ENCODE results near the gene MEGF11. TPM values are rescaled to one million over a fixed set of nuclear protein-coding genes. Genes with fewer than 3 reads are reported as not detected.

MEGF11 gene
- total RNA-seq, 1 donor from 2014 or later, result not detected

DNA sequence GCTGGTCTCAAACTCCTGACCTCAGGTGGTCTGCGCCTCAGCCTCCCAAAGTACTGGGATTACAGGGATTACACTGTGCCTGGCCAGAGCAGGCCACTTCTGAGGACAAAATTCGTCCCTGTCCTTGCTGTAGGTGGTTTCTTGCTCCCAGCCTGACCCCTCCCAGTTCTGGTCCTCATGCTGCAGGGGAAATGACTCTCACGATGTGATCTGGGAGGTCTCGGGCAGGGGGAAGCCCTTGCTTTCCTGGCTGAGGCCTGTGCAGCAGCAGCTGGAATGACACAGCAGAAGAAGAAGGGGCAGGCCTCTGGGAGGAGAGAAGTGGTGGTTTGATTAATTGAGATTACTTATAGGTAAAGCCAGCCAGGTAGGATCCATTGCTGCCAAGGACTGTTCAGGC, 39.3 kb downstream of the MEGF11 start:
- Mint-ChIP-seq H3K36me3 (ENCODE audit: low read depth) (no peaks in the 10 kb centered on the region), H3K4me3 (no peak overlapping the region), H3K27me3 (ENCODE audit: insufficient read depth) (peaks cover 17% of the 10 kb centered on the region), H3K9me3 (no peaks in the 10 kb centered on the region), H3K4me1 (ENCODE audit: low read depth) (no peaks in the 10 kb centered on the region), H3K27ac (no peak overlapping the region)
- intact Hi-C loops (cut with micrococcal nuclease), result no loop called here
- no peak for DNase-seq (ENCODE audit: low spot score)

GRCh38 chr15:66212563-66212921, 41.0 kb downstream of the MEGF11 start:
- peaks cover 17% of the 10 kb centered on the region for H3K27me3 Mint-ChIP-seq (ENCODE audit: insufficient read depth)
- H3K4me1 Mint-ChIP-seq (ENCODE audit: low read depth), result no peaks in the 10 kb centered on the region
- H3K4me3 Mint-ChIP-seq, result no peak overlapping the region
- H3K9me3 Mint-ChIP-seq, result no peaks in the 10 kb centered on the region
- intact Hi-C loops (cut with micrococcal nuclease), result no loop called here
- DNase-seq (ENCODE audit: low spot score), result no peak
- no peaks in the 10 kb centered on the region for H3K36me3 Mint-ChIP-seq (ENCODE audit: low read depth)
- H3K27ac Mint-ChIP-seq, result no peak overlapping the region

DNA sequence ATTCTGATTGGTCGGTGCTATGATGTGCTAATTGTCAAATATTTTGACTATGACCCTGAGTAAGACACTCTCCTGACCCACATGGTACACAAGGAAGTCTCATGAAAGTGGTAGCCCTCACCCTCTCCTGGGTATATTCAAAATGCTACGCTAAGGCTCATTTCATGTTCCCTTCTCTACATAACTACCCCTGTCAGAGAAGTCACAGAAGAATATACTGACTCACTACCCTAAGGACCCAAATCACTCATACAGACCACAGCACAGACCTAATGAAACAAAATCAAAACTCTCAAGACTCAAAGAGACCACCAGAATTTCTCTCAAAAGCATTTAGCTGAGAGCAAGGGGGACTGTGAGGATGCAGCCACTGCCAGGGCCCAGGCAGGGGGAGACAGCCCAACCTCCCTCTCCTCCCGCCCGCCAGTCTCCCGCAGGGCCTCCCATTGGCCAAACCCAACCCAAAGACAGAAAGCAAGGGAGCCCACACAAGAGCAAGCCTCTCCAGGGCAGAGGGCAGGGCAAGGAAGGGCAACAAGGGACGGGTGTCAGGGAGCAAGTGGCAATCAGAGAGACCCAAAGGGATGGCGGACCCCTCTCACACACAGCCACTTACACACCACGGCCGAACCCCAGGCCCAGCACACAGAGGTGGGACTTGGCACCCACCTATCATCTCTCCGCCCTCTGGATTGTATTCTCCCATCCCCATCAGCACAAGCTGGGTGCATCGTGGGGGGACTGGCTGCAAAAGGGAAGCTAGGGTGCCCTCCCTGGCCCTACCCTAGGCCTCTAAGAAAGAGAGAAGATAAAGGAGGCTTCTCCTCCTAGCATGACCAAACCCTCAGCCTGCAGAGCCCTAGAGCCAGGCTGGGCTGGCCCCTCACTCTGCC, 41.6 kb downstream of the MEGF11 start:
- H3K27me3 Mint-ChIP-seq (ENCODE audit: insufficient read depth), result peaks cover 22% of the 10 kb centered on the region
- no peak overlapping the region for H3K4me3 Mint-ChIP-seq
- no peak overlapping the region for H3K27ac Mint-ChIP-seq
- DNase-seq (ENCODE audit: low spot score), result no peak
- H3K9me3 Mint-ChIP-seq, result no peaks in the 10 kb centered on the region
- H3K36me3 Mint-ChIP-seq (ENCODE audit: low read depth), result no peaks in the 10 kb centered on the region
- H3K4me1 Mint-ChIP-seq (ENCODE audit: low read depth), result no peaks in the 10 kb centered on the region
- intact Hi-C loops (cut with micrococcal nuclease), result no loop called here

- no peaks in the 10 kb centered on the region for H3K4me1 Mint-ChIP-seq (ENCODE audit: low read depth)
- no peak overlapping the region for H3K4me3 Mint-ChIP-seq
- intact Hi-C loops (cut with micrococcal nuclease), result no loop called here
- H3K9me3 Mint-ChIP-seq, result no peaks in the 10 kb centered on the region
- peaks cover 25% of the 10 kb centered on the region for H3K27me3 Mint-ChIP-seq (ENCODE audit: insufficient read depth)
- DNase-seq (ENCODE audit: low spot score), result no peak
- H3K36me3 Mint-ChIP-seq (ENCODE audit: low read depth), result no peaks in the 10 kb centered on the region
- H3K27ac Mint-ChIP-seq, result no peak overlapping the region
Observed at GRCh38 chr15:66210684-66211083, 42.9 kb downstream of the MEGF11 start.

DNA sequence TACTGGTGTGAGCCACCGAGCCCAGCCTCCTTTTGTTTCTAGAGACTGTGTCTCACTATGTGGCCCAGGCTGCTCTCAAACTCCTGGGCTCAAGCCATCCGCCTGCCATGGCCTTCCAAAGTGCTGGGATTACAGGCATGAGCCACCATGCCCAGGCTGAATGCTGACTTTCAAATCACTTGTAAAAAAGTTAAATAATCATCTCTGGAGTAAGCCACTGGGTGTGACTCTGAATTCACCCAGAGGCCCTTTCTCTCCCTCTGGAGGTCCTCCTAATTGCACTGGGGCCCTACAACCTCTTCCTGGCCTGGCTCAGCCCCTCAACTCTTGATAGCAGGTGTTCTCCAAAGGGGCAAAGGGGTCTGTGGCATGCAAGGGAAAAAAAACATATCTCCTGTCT, 54.8 kb downstream of the MEGF11 start:
- intact Hi-C loops (cut with micrococcal nuclease), result no loop called here
- H3K4me1 Mint-ChIP-seq (ENCODE audit: low read depth), result no peaks in the 10 kb centered on the region
- no peaks in the 10 kb centered on the region for H3K9me3 Mint-ChIP-seq
- H3K27ac Mint-ChIP-seq, result no peak overlapping the region
- H3K4me3 Mint-ChIP-seq, result no peak overlapping the region
- no peak for DNase-seq (ENCODE audit: low spot score)
- peaks cover 3% of the 10 kb centered on the region for H3K27me3 Mint-ChIP-seq (ENCODE audit: insufficient read depth)
- no peaks in the 10 kb centered on the region for H3K36me3 Mint-ChIP-seq (ENCODE audit: low read depth)

- H3K36me3 Mint-ChIP-seq (ENCODE audit: low read depth), result no peaks in the 10 kb centered on the region
- no peak overlapping the region for H3K27ac Mint-ChIP-seq
- peaks cover 5% of the 10 kb centered on the region for H3K27me3 Mint-ChIP-seq (ENCODE audit: insufficient read depth)
- H3K4me1 Mint-ChIP-seq (ENCODE audit: low read depth), result no peaks in the 10 kb centered on the region
- no peaks in the 10 kb centered on the region for H3K9me3 Mint-ChIP-seq
- no peak overlapping the region for H3K4me3 Mint-ChIP-seq
- no peak for DNase-seq (ENCODE audit: low spot score)
- intact Hi-C loops (cut with micrococcal nuclease), result no loop called here
Observed at GRCh38 chr15:66196602-66197001, 56.9 kb downstream of the MEGF11 start.

DNA sequence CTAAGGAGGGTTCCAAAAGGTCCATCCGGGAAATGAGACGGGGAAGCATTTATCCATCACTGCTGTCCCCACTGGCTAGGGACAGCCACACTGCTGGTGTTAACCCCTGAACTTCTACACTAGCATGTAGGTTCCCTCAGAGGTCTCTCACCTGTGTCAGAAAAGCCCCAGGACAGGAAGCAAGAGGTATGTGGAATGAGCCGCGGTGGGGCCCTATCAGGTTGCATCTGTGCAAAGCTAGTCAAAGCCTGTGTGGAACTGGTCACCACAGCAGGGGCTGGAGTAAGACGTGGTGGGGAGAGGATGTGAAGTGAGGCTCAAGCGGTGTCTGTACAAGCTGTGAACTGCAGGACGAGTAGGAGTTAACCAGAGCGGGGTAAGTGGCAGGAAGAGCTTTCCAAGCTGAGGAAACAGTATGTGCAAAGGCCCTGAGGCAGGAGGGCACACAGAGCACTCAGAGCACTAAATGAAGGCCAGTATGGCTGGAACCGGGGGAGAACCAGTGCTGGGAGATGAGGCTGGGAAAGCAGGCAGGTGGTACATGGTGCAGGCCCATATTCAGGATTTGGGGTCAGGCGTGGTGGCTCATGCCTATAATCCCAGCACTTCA, 57.8 kb downstream of the MEGF11 start:
- H3K27ac Mint-ChIP-seq, result no peak overlapping the region
- no peaks in the 10 kb centered on the region for H3K9me3 Mint-ChIP-seq
- intact Hi-C loops (cut with micrococcal nuclease), result no loop called here
- no peak overlapping the region for H3K4me3 Mint-ChIP-seq
- H3K36me3 Mint-ChIP-seq (ENCODE audit: low read depth), result no peaks in the 10 kb centered on the region
- no peaks in the 10 kb centered on the region for H3K4me1 Mint-ChIP-seq (ENCODE audit: low read depth)
- H3K27me3 Mint-ChIP-seq (ENCODE audit: insufficient read depth), result peaks cover 5% of the 10 kb centered on the region
- no peak for DNase-seq (ENCODE audit: low spot score)

DNA sequence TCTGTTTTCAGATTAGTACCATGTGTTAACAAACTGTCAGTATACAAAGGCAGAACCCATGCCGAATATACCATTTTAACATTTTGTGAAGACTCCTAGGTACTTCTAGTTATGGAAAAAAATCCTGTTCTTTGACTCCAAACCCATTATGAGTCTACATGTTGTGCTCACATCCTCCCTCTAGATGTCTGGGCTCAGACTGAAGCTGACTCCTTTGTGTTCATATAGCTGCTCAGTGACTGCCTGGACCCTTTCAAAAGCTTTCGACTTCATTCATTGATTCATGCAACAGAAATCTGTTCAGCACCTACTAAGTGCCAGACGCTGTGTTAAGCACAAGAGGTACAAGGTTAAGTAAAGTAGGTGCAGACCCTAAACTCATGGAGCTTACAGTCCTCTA, 60.5 kb downstream of the MEGF11 start:
- Mint-ChIP-seq H3K27me3 (ENCODE audit: insufficient read depth) (peaks cover 11% of the 10 kb centered on the region), H3K4me3 (no peak overlapping the region), H3K36me3 (ENCODE audit: low read depth) (no peaks in the 10 kb centered on the region), H3K27ac (no peak overlapping the region), H3K9me3 (no peaks in the 10 kb centered on the region), H3K4me1 (ENCODE audit: low read depth) (no peaks in the 10 kb centered on the region)
- DNase-seq (ENCODE audit: low spot score), result no peak
- intact Hi-C loops (cut with micrococcal nuclease), result loop anchor here (5.0 kb wide), 2 partner anchors 331 to 556 kb away; no protein-coding TSS in a partner anchor

GRCh38 chr15:66190746-66191145, 62.8 kb downstream of the MEGF11 start:
- Mint-ChIP-seq H3K9me3 (no peaks in the 10 kb centered on the region), H3K27ac (no peak overlapping the region), H3K36me3 (ENCODE audit: low read depth) (no peaks in the 10 kb centered on the region), H3K27me3 (ENCODE audit: insufficient read depth) (peaks cover 14% of the 10 kb centered on the region), H3K4me3 (no peak overlapping the region), H3K4me1 (ENCODE audit: low read depth) (no peaks in the 10 kb centered on the region)
- DNase-seq (ENCODE audit: low spot score), result no peak
- intact Hi-C loops (cut with micrococcal nuclease), result loop anchor here (5.0 kb wide), 2 partner anchors 328 to 553 kb away; no protein-coding TSS in a partner anchor

DNA sequence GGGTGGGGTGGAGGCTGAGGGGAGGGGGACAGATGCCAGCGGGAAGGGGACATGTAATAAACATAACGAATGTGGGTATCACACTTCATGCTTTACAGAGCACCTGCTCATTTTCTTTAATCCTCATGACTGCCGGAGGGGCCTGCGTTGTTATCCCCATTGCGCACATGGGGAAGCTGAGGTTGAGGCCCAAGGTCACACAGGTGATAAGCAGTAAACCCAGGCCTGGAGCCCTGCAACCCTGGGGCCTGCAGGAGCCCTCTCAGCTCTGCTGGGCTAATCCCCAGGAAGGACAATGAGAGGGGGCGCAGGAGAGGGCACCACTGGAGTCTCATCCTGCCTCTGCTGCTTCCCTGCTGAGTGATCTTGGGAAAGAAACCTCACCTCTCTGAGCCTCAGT, 64.3 kb downstream of the MEGF11 start:
- no peaks in the 10 kb centered on the region for H3K36me3 Mint-ChIP-seq (ENCODE audit: low read depth)
- no peak overlapping the region for H3K27ac Mint-ChIP-seq
- H3K4me3 Mint-ChIP-seq, result no peak overlapping the region
- no peak for DNase-seq (ENCODE audit: low spot score)
- no peaks in the 10 kb centered on the region for H3K4me1 Mint-ChIP-seq (ENCODE audit: low read depth)
- no peaks in the 10 kb centered on the region for H3K9me3 Mint-ChIP-seq
- H3K27me3 Mint-ChIP-seq (ENCODE audit: insufficient read depth), result peaks cover 20% of the 10 kb centered on the region
- intact Hi-C loops (cut with micrococcal nuclease), result no loop called here

DNA sequence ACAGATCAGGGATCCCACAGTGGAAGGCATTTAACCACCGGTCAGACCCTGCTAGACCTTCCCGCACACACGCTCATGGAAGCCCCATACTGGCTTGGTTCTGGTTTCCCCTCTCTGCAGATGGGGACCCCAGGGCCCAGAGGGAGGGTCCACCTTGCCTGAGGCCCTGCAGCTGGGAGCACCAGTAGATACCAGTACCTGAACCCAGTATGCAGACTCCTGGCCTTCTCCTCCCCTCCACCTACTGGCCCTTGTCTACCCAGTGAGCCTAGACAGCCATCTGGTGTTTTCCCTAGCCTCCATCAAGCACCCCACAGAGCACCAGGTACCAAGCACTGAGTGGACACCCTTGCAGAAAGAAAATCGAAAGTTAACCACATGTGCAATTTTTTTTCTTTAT, 65.1 kb downstream of the MEGF11 start:
- H3K4me3 Mint-ChIP-seq, result no peak overlapping the region
- intact Hi-C loops (cut with micrococcal nuclease), result no loop called here
- H3K27me3 Mint-ChIP-seq (ENCODE audit: insufficient read depth), result peaks cover 21% of the 10 kb centered on the region
- no peak overlapping the region for H3K27ac Mint-ChIP-seq
- no peaks in the 10 kb centered on the region for H3K9me3 Mint-ChIP-seq
- H3K36me3 Mint-ChIP-seq (ENCODE audit: low read depth), result no peaks in the 10 kb centered on the region
- no peak for DNase-seq (ENCODE audit: low spot score)
- H3K4me1 Mint-ChIP-seq (ENCODE audit: low read depth), result no peaks in the 10 kb centered on the region

DNA sequence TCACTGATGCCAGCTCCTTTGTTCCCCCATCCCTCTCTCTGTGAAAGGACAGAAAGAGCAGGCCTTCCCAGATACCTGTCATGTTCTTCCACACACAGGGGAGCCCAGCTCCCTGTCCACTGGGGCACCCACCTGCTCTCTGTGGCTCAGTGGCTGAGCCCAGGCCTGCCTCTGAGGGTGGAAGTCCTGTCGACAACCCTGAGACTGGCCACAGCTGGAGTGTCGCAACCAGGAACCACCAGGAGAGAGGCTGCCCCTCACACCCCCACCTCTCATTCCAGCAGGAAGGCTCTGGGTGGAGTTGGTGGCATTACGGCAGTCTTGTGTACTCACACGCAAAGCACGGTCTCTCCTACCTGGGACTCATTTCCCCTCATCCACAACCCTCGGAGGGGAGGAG, 66.3 kb downstream of the MEGF11 start:
- Mint-ChIP-seq H3K4me1 (ENCODE audit: low read depth) (no peaks in the 10 kb centered on the region), H3K27me3 (ENCODE audit: insufficient read depth) (peaks cover 19% of the 10 kb centered on the region), H3K36me3 (ENCODE audit: low read depth) (no peaks in the 10 kb centered on the region), H3K27ac (no peak overlapping the region), H3K4me3 (no peak overlapping the region), H3K9me3 (no peaks in the 10 kb centered on the region)
- intact Hi-C loops (cut with micrococcal nuclease), result no loop called here
- DNase-seq (ENCODE audit: low spot score), result no peak

- intact Hi-C loops (cut with micrococcal nuclease), result no loop called here
- H3K4me3 Mint-ChIP-seq, result no peak overlapping the region
- H3K27me3 Mint-ChIP-seq (ENCODE audit: insufficient read depth), result peaks cover 19% of the 10 kb centered on the region
- no peaks in the 10 kb centered on the region for H3K36me3 Mint-ChIP-seq (ENCODE audit: low read depth)
- H3K9me3 Mint-ChIP-seq, result no peaks in the 10 kb centered on the region
- no peaks in the 10 kb centered on the region for H3K4me1 Mint-ChIP-seq (ENCODE audit: low read depth)
- no peak overlapping the region for H3K27ac Mint-ChIP-seq
- DNase-seq (ENCODE audit: low spot score), result no peak
Observed at GRCh38 chr15:66186049-66186825, 67.3 kb downstream of the MEGF11 start.

All from activated T-helper 1 cell treated with anti-CD3 and anti-CD28 coated beads, Interleukin-12 subunit alpha, Interleukin-12 subunit beta, Interleukin-2, Interleukin-4 antibody, amounts not matched to agents 30 ng/mL and 10 ng/mL and 1 ng/mL, durations not matched to agents 14 hours and 24 hours and 36 hours (primary cell).